ENCODE results near the gene SLX4IP.
"Not testable (repeated sequence)": the region's sequence is repeated elsewhere in the genome, so short reads cannot be mapped to it uniquely, and the experiment has no call there.

The SLX4IP gene

GRCh38 chr20:10434832-10435812 is at the start of gene SLX4IP:
SLX4IP (plus strand) TSS chr20:10435305; CDS start chr20:10458205, 22,900 bp downstream.
- no peak for TF ChIP-seq CTCF (IDR thresholded peaks at IDR 0.05; ENCODE audit: unreplicated experiment in 3 of 3)
- H3K9me3 Mint-ChIP-seq: no peaks in the 10 kb centered on the region
- H3K4me1 Mint-ChIP-seq: peaks cover 27% of the 10 kb centered on the region
- no peaks in the 10 kb centered on the region for H3K36me3 Mint-ChIP-seq (ENCODE audit: low read depth)
- H3K27me3 Mint-ChIP-seq (ENCODE audit: low read depth): no peaks in the 10 kb centered on the region
- peak within 1 kb of the TSS; percentile 91 to 95 (median 92) for H3K4me3 Mint-ChIP-seq
- H3K27ac Mint-ChIP-seq: peak within 1 kb of the TSS; percentile 96 to 98 (median 96)

GRCh38 chr20:10385850-10386544 is 49.1 kb upstream of the SLX4IP start:
- TF ChIP-seq CTCF (IDR thresholded peaks at IDR 0.05; ENCODE audit: unreplicated experiment in 3 of 3): no peak
- H3K4me1 Mint-ChIP-seq: no peaks in the 10 kb centered on the region
- H3K4me3 Mint-ChIP-seq: no peak overlapping the region
- no peaks in the 10 kb centered on the region for H3K36me3 Mint-ChIP-seq (ENCODE audit: low read depth)
- no peaks in the 10 kb centered on the region for H3K9me3 Mint-ChIP-seq
- no peak overlapping the region for H3K27ac Mint-ChIP-seq
- no peaks in the 10 kb centered on the region for H3K27me3 Mint-ChIP-seq (ENCODE audit: low read depth)

GRCh38 chr20:10387686-10388085 is 47.4 kb upstream of the SLX4IP start:
- Mint-ChIP-seq H3K4me3 (no peak overlapping the region), H3K36me3 (ENCODE audit: low read depth) (no peaks in the 10 kb centered on the region), H3K27me3 (ENCODE audit: low read depth) (no peaks in the 10 kb centered on the region), H3K9me3 (no peaks in the 10 kb centered on the region), H3K27ac (no peak overlapping the region), H3K4me1 (no peaks in the 10 kb centered on the region)
- no peak for TF ChIP-seq CTCF (IDR thresholded peaks at IDR 0.05; ENCODE audit: unreplicated experiment in 3 of 3)

- H3K27me3 Mint-ChIP-seq (ENCODE audit: low read depth): no peaks in the 10 kb centered on the region
Measured at GRCh38 chr20:10388597-10388996, 46.5 kb upstream of the SLX4IP start.

GRCh38 chr20:10390709-10391108 is 44.4 kb upstream of the SLX4IP start:
- no peak for TF ChIP-seq CTCF (IDR thresholded peaks at IDR 0.05; ENCODE audit: unreplicated experiment in 3 of 3)
- Mint-ChIP-seq H3K36me3 (ENCODE audit: low read depth) (no peaks in the 10 kb centered on the region), H3K4me3 (no peak overlapping the region), H3K27me3 (ENCODE audit: low read depth) (no peaks in the 10 kb centered on the region), H3K27ac (no peak overlapping the region), H3K4me1 (no peaks in the 10 kb centered on the region), H3K9me3 (no peaks in the 10 kb centered on the region)

More at GRCh38 chr20:10388597-10388996, 46.5 kb upstream of the SLX4IP start:
- Mint-ChIP-seq H3K36me3 (ENCODE audit: low read depth) (no peaks in the 10 kb centered on the region), H3K4me3 (no peak overlapping the region), H3K27ac (no peak overlapping the region), H3K4me1 (no peaks in the 10 kb centered on the region), H3K9me3 (no peaks in the 10 kb centered on the region)
- TF ChIP-seq CTCF (IDR thresholded peaks at IDR 0.05; ENCODE audit: unreplicated experiment in 3 of 3): no peak

- H3K4me3 Mint-ChIP-seq; H3K27me3 Mint-ChIP-seq (ENCODE audit: low read depth); H3K4me1 Mint-ChIP-seq; H3K36me3 Mint-ChIP-seq (ENCODE audit: low read depth); H3K27ac Mint-ChIP-seq; H3K9me3 Mint-ChIP-seq: not testable (repeated sequence)
Measured at GRCh38 chr20:10394752-10395151, 40.4 kb upstream of the SLX4IP start.
